Tibial nerve (tissue), 3 donors: ENCODE results near the gene VSIG4.

Experiments
- CTCF ChIP-seq, 5 experiments: fragments of 200-600 bp in 3 of 5; fragments of 450-650 bp in 2 of 5; sonication (generic) in 3 of 5; IDR thresholded peaks; one replicate each; pipeline ENCODE4 v1.5.1; 2016 to 2019; ENCODE audit warnings: antibody characterized with exemption in 5 of 5, mild to moderate bottlenecking in 3 of 5, moderate library complexity in 2 of 5
- POLR2A ChIP-seq, 2 donors: fragments of 450-650 bp; IDR thresholded peaks; one replicate each; pipeline ENCODE4 v1.6.1; 2017; ENCODE audit warnings: antibody characterized with exemption in 2 of 2, mild to moderate bottlenecking in 2 of 2, moderate library complexity in 2 of 2

- no peak for TF ChIP-seq CTCF (IDR thresholded peaks at IDR 0.05)
- TF ChIP-seq POLR2A (IDR thresholded peaks at IDR 0.05): no peak
Measured at GRCh38 chrX:66005830-66006449, 33.9 kb downstream of the VSIG4 start.
